Left colon (tissue), 2 donors: ENCODE results near the gene OR1N1. TPM values are rescaled to one million over a fixed set of nuclear protein-coding genes. Genes with fewer than 3 reads are reported as not detected.
A peak's percentile ranks its signal among the peaks of the same experiment; 100 is the strongest.
"Not testable (repeated sequence)": the region's sequence is repeated elsewhere in the genome, so short reads cannot be mapped to it uniquely, and the experiment has no call there.

Experiments
- ATAC-seq: fragments of 200-7000 bp; cut with Tn5 transposase; one replicate; pipeline ENCODE4 v1.9.1; 2020; ENCODE audit warnings: mild to moderate bottlenecking, moderate library complexity
- DNase-seq, 2 donors: peaks; one replicate each; pipeline ENCODE4 v3.0.0-alpha.2; 2020
- intact Hi-C, 2 donors: fragments of 100-400 bp; cut with DNase I in 1 of 2; cut with micrococcal nuclease in 1 of 2; formaldehyde crosslinking; loops; one replicate each; pipeline versions ENCODE4 v1.11.2 to v1.14.0; 2022; cut with DNase I, micrococcal nuclease
- long read RNA-seq: library from polyadenylated mRNA; unstranded; transcript quantifications from one replicate; pipeline ENCODE4 v2.0.0, GENCODE V29; 2021
- total RNA-seq, 2 donors: library from RNA; stranded (reverse); fragmentation: NEBNext Ultra II Directional; extraction: Animal tissue kit (Norgen Biotek cat#: 25700); gene quantifications; one replicate each; pipeline ENCODE4 v1.2.1, GENCODE V29; 2021
- donor health status: DM: no; HTN: no; CAD: no.
- donor health status: DM: yes; HTN: yes; CAD: no.

OR1N1 gene, protein sequence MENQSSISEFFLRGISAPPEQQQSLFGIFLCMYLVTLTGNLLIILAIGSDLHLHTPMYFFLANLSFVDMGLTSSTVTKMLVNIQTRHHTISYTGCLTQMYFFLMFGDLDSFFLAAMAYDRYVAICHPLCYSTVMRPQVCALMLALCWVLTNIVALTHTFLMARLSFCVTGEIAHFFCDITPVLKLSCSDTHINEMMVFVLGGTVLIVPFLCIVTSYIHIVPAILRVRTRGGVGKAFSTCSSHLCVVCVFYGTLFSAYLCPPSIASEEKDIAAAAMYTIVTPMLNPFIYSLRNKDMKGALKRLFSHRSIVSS
- total RNA-seq: not detected
- long read RNA-seq: 0 reads

GRCh38 chr9:122527193-122527592 lies at the start of gene OR1N1:
Gene OR1N1, minus strand, starts transcription at chr9:122527293. Its CDS starts 0 bp downstream, at chr9:122527293.
- ATAC-seq: no peak
- intact Hi-C loops: no loop called here

DNA sequence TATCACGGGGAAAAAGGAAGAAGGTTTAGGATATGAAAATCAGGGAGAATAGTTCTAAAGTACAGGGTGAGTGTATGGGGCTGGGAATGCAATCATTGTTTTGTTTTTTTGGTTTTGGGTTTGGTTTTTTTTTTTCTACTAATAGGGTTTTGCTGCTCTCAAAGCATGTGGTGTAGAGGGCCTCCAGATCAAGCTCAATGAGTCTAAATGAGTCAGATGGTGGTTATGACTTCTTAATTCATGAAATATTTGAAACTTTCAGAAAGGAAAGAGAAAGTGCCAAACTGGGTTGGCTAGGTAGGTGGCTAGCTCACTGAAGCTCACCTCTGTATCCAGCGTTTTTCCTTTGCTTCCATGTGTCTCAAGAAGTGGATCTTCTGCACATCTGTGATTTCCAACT lies 45.4 kb upstream of the OR1N1 start:
- DNase-seq (no peak), ATAC-seq (no peak)
- intact Hi-C loops: no loop called here

More at GRCh38 chr9:122527193-122527592, at the start of gene OR1N1:
- DNase-seq: no peak

DNA sequence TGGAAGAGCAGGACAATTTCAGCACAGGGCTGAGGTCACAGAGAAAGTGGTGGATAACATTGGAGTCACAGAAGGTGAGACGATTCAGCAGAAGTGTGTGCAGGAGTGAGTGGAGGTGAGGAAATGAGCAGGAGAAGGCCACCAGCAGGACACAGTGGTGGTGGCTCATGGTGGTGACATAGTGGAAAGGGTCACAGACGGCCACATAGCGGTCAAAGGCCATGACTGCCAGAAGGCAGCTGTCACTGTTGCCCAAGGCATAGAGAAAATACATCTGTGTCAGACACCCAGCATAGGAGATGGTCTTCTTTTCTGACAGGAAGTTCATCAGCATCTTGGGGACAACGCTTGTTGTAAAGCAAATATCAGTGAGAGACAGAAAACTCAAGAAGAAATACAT lies 40.8 kb upstream of the OR1N1 start:
- ATAC-seq: no peak
- intact Hi-C loops: no loop called here
- no peak for DNase-seq

DNA sequence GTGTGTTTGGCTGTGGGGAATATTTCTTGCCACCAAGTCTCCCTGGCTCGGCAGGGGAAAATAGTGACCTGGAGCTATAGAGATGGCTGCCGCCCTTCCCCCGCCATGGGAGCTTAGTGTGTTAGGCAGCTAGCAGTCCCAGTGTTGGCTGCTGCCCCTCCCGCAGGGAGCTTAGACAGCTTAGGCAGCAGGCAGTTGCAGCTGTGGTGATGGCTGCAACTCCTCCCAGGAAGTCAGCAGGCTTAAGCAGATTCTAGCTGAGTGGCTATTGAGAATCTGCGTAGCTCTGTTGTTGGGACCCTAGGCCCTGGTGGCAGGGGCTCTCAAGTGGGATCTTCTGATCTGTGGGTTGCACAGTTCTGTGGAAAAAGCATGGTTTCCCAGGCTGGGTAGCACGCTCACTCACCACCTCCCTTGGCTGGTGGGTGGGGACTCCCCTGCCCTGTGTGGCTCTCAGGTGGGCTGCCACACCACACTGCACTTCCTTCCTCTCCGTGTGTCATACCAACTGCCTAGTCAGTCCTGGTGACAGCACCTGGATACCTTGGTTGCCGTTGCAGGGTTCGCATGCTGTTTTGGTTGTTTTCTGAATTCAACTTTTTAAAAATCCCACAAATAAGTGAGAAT lies 35.2 kb upstream of the OR1N1 start:
- no peak for DNase-seq
- no peak for ATAC-seq
- intact Hi-C loops: no loop called here

DNA sequence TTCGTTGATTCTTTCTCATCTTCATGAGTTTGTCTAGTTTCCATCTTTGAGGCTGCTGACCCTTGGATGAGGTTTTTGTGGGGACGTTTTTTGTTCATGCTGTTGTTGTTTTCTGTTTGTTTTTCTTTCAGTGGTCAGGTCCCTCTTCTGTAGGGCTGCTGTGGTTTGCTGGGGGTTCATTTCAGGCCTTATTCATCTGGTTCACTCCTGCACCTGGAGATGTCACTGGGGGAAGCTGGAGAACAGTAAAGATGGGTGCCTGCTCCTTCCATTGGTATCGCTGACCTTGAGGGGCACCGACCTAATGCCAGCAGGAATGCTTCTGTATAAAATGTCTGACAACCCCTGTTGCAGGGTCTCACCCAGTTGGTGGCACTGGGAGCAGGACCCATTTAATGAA lies 34.4 kb upstream of the OR1N1 start:
- ATAC-seq (no peak), DNase-seq (no peak)
- intact Hi-C loops: no loop called here

GRCh38 chr9:122552812-122553211 lies 25.7 kb upstream of the OR1N1 start, which contains the start of gene OR1N2:
Gene OR1N2, plus strand, starts transcription at chr9:122553112. Its CDS starts 100 bp downstream, at chr9:122553212.
- intact Hi-C loops: no loop called here
- DNase-seq: no peak
- ATAC-seq: no peak

DNA sequence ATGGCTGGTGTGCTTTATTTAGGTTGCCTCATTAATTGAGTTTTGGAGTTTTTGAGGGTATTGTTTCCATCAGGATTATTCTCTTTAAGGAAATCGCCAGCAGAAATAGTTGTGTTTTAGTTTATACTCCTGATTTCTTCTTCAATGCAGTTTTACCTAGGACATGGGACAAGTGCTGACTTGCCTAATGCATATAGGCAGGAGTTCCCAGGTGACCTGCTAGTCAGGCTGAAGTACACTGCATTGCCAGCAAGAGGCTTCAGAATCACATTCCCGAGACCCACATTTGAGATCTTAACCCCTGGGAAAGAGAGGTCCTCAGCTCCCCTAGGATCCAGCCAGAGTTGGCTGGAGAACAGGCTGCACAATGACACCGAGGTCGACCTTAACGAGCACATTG lies 24.3 kb upstream of the OR1N1 start:
- intact Hi-C loops: no loop called here
- DNase-seq: no peak
- ATAC-seq: no peak

GRCh38 chr9:122546196-122546595 lies 19.1 kb upstream of the OR1N1 start:
- DNase-seq: no peak
- no peak for ATAC-seq
- intact Hi-C loops: no loop called here

DNA sequence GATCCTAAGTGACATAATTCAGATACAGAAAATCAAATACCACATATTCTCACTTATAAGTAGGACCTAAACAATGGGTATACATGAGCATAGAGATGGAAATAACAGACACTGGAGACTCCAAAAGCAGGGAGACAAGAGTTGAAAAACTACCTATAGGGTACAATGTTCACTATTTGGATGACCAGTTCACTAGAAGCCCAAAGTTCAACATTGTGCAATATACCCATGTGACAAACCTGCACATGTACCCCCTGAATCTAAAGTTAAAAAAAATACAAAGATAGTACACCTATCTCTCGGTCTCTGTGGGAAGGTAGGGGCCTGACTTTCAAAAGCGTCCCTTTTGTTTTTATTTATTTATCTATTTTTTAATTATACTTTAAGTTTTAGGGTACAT lies 11.7 kb upstream of the OR1N1 start:
- no peak for ATAC-seq
- no peak for DNase-seq

GRCh38 chr9:122537066-122537465 lies 10.0 kb upstream of the OR1N1 start:
- ATAC-seq, DNase-seq, intact Hi-C loops: not testable (repeated sequence)

More for the DNA sequence above, 11.7 kb upstream of the OR1N1 start:
- intact Hi-C loops: no loop called here

DNA sequence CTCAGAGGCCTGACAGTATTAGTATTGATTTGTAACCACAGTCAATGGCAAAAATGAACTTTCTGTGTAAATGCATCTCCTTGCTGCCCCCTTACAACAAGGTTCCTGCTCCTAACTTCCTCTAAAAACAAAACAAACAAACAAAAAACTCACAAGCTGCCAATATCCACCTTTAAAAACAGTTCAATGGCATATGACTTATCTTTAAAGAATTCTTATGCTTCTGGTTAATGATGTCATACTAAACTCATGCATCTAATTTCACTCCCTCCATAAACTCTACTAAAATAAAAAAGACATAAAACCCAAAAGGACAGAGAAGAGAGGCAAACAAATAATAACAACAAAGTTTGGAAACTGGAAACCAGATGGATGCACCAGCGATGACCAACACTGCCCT lies 9.0 kb upstream of the OR1N1 start:
- DNase-seq: no peak
- intact Hi-C loops: no loop called here
- no peak for ATAC-seq

- ATAC-seq, DNase-seq, intact Hi-C loops: not testable (repeated sequence)
These were observed 4.1 kb upstream of the OR1N1 start for GRCh38 chr9:122531157-122531556.

DNA sequence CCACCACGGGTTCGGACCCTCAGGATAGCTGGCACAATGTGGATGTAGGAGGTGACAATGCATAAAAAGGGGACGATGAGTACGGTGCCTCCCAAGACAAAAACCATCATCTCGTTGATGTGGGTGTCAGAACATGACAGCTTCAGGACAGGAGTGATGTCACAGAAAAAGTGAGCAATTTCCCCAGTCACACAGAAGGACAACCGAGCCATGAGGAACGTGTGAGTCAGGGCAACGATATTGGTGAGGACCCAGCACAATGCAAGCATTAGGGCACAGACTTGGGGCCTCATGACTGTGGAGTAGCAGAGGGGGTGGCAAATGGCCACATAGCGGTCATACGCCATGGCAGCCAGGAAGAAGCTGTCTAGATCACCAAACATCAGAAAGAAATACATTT lies 491 bp downstream of the OR1N1 start:
- intact Hi-C loops: no loop called here
- ATAC-seq (no peak), DNase-seq (no peak)

DNA sequence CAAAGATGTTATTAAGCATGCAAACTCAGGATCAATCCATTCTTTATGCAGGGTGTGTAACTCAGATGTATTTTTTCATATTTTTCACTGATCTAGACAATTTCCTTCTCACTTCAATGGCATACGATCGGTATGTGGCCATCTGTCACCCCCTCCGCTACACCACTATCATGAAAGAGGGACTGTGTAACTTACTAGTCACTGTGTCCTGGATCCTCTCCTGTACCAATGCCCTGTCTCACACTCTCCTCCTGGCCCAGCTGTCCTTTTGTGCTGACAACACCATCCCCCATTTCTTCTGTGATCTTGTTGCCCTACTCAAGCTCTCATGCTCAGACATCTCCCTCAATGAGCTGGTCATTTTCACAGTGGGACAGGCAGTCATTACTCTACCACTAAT lies 7.7 kb downstream of the OR1N1 start:
- intact Hi-C loops: no loop called here
- DNase-seq (no peak), ATAC-seq (no peak)

DNA sequence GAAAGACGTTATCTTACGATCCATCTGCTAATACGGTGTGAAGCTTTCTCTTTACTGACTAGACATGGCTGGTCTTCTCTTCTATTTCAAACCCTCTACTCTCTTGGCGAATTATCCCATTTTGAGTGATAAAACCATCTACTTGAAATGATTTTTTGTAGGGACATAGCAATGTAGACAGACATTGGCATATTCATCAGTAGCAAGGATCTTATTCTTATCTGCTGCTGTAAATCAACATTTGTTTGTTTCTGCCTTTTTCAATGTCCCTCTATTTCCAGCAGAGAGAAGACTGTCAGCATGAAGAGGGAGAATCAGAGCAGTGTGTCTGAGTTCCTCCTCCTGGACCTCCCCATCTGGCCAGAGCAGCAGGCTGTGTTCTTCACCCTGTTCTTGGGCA lies 8.3 kb downstream of the OR1N1 start, which contains the start of gene OR1J4:
OR1J4 (plus strand) TSS at position 301 of the 400 bp plus-strand sequence; CDS start at position 301, 0 bp downstream.
- DNase-seq (no peak), ATAC-seq (no peak)
- intact Hi-C loops: no loop called here

- no peak for DNase-seq
- no peak for ATAC-seq
- intact Hi-C loops: no loop called here
These were observed 8.9 kb downstream of the OR1N1 start for GRCh38 chr9:122518226-122518625.

DNA sequence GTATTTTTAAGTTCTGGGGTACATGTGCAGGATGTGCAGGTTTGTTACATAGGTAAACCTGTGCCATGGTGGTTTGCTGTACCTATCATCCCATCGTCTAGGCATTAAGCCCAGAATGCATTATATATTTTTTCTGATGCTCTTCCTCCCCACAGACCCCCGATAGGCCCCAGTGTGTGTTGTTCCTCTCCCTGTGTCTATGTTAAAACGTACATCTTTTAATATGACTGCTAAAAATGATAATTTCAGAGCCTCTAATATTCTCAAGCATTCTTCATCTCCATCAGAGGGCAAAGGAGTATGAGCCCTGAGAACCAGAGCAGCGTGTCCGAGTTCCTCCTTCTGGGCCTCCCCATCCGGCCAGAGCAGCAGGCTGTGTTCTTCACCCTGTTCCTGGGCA lies 16.6 kb downstream of the OR1N1 start, which contains the start of gene OR1J2:
OR1J2 (plus strand) TSS at position 301 of the 400 bp plus-strand sequence; CDS start at position 301, 0 bp downstream.
- no peak for DNase-seq
- intact Hi-C loops: no loop called here

GRCh38 chr9:122506964-122507363 lies 20.1 kb downstream of the OR1N1 start:
- ATAC-seq (no peak), DNase-seq (no peak)
- intact Hi-C loops: no loop called here

More for the DNA sequence above, 16.6 kb downstream of the OR1N1 start, which contains the start of gene OR1J2:
- no peak for ATAC-seq

GRCh38 chr9:122498883-122499288 lies 28.2 kb downstream of the OR1N1 start:
- peak; percentile 37 for ATAC-seq
- intact Hi-C loops: no loop called here
- no peak for DNase-seq

DNA sequence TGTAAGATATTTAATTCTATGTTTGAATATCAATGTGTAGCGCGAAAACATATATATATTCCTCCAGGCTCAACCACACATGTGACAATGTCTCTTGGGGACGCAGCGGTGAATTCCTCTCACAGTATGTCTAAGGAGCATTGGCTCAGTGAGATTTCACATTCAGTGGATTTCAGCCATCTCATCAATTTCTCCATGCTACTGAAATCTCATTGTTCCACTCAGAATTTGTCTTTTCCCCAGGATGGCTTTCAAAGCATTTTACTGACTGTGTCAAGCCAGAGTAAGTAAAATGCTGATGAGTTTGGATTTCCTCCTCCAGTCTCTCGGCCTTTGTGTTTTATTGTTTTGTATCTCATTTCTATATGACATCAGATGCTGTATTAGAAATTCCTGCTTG lies 48.0 kb downstream of the OR1N1 start:
- intact Hi-C loops: no loop called here
- ATAC-seq (no peak), DNase-seq (no peak)
